Ovary (tissue), 3 donors: ENCODE results near the gene ZFPL1.

ENCODE experiments used
- EP300 ChIP-seq: sonication (generic); formaldehyde crosslinking; IDR thresholded peaks from one replicate; pipeline ENCODE4 v1.6.1; 2017; ENCODE audit warnings: antibody characterized with exemption
- POLR2A ChIP-seq: fragments of 450-650 bp; IDR thresholded peaks from one replicate; pipeline ENCODE4 v1.6.1; 2017; ENCODE audit warnings: antibody characterized with exemption, mild to moderate bottlenecking, moderate library complexity
- TF ChIP-seq, protein P1 (sequence below), 3 donors: fragments of 450-650 bp in 2 of 3; fragments of 200-600 bp in 1 of 3; IDR thresholded peaks; one replicate each; pipeline versions ENCODE4 v1.5.1 to v1.8.0; 2016 to 2022; ENCODE audit warnings: antibody characterized with exemption in 3 of 3, mild to moderate bottlenecking in 1 of 3
- donor health status: DM: no; HTN: no; CAD: no.

DNA sequence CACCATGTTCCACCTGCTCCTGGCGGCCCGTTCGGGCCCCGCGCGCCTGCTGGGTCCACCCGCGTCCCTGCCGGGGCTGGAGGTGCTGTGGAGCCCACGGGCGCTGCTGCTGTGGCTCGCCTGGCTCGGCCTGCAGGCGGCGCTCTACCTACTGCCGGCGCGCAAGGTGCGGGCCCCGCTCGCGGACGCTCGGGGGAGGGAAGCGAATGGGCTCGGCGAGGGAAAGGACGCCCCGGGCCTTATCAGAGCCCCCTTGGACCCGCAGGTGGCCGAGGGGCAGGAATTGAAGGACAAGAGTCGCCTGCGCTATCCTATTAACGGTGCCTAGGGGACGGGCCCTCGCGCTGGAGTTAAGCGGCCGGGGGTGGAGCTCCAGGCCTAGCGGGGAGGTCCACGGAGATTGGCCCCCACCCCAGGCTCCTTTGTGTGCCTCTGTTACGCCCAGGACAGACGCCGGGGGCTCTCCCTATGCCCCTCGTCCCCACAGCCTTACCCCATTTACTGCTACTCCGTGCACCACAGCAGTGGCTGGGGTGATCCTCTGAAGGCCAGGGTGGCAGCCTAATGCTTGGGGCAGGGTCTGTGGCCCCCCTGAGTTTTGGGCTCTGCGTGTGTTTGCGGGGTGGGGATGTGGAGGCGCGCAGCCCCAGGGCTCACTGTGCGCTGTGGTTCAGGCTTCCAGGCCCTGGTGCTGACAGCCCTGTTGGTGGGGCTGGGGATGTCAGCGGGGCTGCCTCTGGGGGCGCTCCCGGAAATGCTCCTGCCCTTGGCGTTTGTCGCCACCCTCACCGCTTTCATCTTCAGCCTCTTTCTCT, 28.7 kb downstream of the ZFPL1 start:
- TF ChIP-seq, protein P1, sequence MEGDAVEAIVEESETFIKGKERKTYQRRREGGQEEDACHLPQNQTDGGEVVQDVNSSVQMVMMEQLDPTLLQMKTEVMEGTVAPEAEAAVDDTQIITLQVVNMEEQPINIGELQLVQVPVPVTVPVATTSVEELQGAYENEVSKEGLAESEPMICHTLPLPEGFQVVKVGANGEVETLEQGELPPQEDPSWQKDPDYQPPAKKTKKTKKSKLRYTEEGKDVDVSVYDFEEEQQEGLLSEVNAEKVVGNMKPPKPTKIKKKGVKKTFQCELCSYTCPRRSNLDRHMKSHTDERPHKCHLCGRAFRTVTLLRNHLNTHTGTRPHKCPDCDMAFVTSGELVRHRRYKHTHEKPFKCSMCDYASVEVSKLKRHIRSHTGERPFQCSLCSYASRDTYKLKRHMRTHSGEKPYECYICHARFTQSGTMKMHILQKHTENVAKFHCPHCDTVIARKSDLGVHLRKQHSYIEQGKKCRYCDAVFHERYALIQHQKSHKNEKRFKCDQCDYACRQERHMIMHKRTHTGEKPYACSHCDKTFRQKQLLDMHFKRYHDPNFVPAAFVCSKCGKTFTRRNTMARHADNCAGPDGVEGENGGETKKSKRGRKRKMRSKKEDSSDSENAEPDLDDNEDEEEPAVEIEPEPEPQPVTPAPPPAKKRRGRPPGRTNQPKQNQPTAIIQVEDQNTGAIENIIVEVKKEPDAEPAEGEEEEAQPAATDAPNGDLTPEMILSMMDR (IDR thresholded peaks at IDR 0.05): peak; percentile 82 to 95 (median 94)
- TF ChIP-seq EP300: no peak
- TF ChIP-seq POLR2A: no peak
